HCT116 (cell line): ENCODE results near the gene DOK5.

Experiments used
- CBX3 ChIP-seq: IDR thresholded peaks from 2 replicates; pipeline ENCODE4 v1.6.1; 2012; ENCODE audit warnings: low read depth
- CTCF ChIP-seq, 3 experiments: fragments of 200-600 bp in 1 of 3; sonication (generic) in 1 of 3; IDR thresholded peaks in 2 of 3; conservative IDR thresholded peaks in 1 of 3; 2 replicates each; pipeline ENCODE4 v1.5.1; 2012 to 2017; ENCODE audit warnings: low read depth in 2 of 3, low read length in 2 of 3, antibody characterized with exemption in 1 of 3, borderline replicate concordance in 1 of 3, control low read depth in 1 of 3, mild to moderate bottlenecking in 1 of 3, mixed read lengths in 1 of 3, mixed run types in 1 of 3, moderate library complexity in 1 of 3; ENCODE audit not compliant: insufficient read depth in 1 of 3
- EGR1 ChIP-seq: IDR thresholded peaks from 2 replicates; pipeline ENCODE4 v1.6.1; 2012; ENCODE audit warnings: low read depth
- EZH2 ChIP-seq: fragments of 200-600 bp; sonication (generic); IDR thresholded peaks from 2 replicates; pipeline ENCODE4 v1.6.1; 2017; ENCODE audit warnings: antibody characterized with exemption, mixed run types
- POLR2A ChIP-seq: IDR thresholded peaks from 2 replicates; pipeline ENCODE4 v1.7.0; 2011; ENCODE audit warnings: borderline replicate concordance; ENCODE audit not compliant: insufficient read depth, insufficient read length; ENCODE audit errors: extremely low read depth
- POLR2AphosphoS5 ChIP-seq: IDR thresholded peaks from 2 replicates; pipeline ENCODE4 v1.6.1; 2011; ENCODE audit warnings: mild to moderate bottlenecking, low read depth, low read length, moderate library complexity
- RAD21 ChIP-seq: IDR thresholded peaks from 2 replicates; pipeline ENCODE4 v1.6.1; 2012; ENCODE audit warnings: low read depth, mild to moderate bottlenecking
- SP1 ChIP-seq: IDR thresholded peaks from 2 replicates; pipeline ENCODE4 v1.6.1; 2012; ENCODE audit warnings: low read depth
- TCF7L2 ChIP-seq: IDR thresholded peaks from 2 replicates; pipeline ENCODE4 v1.7.0; 2011; ENCODE audit warnings: borderline replicate concordance, inconsistent platforms; ENCODE audit not compliant: insufficient read depth, insufficient read length; ENCODE audit errors: extremely low read depth
- YY1 ChIP-seq: IDR thresholded peaks from 2 replicates; pipeline ENCODE4 v1.6.1; 2011; ENCODE audit warnings: low read length, low read depth, moderate library complexity, mild to moderate bottlenecking; ENCODE audit not compliant: insufficient replicate concordance; ENCODE audit errors: extremely low read depth
- ZFX ChIP-seq: fragments of 450-650 bp; IDR thresholded peaks from 2 replicates; pipeline ENCODE4 v1.6.1; 2017
- TF ChIP-seq, protein P1 (sequence below): IDR thresholded peaks from 2 replicates; pipeline ENCODE4 v1.6.1; 2012
- TF ChIP-seq, protein P2 (sequence below): IDR thresholded peaks from 2 replicates; pipeline ENCODE4 v1.6.1; 2012; ENCODE audit warnings: low read depth

- TF ChIP-seq CTCF (IDR thresholded peaks at IDR 0.05 in 2 of 3, conservative IDR thresholded peaks at IDR 0.05 in 1 of 3; ENCODE audit: borderline replicate concordance in 1 of 3, insufficient read depth in 1 of 3, low read depth in 2 of 3, low read length in 2 of 3) (no peak), POLR2AphosphoS5 (no peak), EGR1 (no peak), RAD21 (no peak), SP1 (no peak), POLR2A (no peak), EZH2 (no peak), TCF7L2 (no peak), YY1 (no peak), CBX3 (no peak), ZFX (no peak)
- TF ChIP-seq, protein P1, sequence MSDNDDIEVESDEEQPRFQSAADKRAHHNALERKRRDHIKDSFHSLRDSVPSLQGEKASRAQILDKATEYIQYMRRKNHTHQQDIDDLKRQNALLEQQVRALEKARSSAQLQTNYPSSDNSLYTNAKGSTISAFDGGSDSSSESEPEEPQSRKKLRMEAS, result no peak
- TF ChIP-seq, protein P2, sequence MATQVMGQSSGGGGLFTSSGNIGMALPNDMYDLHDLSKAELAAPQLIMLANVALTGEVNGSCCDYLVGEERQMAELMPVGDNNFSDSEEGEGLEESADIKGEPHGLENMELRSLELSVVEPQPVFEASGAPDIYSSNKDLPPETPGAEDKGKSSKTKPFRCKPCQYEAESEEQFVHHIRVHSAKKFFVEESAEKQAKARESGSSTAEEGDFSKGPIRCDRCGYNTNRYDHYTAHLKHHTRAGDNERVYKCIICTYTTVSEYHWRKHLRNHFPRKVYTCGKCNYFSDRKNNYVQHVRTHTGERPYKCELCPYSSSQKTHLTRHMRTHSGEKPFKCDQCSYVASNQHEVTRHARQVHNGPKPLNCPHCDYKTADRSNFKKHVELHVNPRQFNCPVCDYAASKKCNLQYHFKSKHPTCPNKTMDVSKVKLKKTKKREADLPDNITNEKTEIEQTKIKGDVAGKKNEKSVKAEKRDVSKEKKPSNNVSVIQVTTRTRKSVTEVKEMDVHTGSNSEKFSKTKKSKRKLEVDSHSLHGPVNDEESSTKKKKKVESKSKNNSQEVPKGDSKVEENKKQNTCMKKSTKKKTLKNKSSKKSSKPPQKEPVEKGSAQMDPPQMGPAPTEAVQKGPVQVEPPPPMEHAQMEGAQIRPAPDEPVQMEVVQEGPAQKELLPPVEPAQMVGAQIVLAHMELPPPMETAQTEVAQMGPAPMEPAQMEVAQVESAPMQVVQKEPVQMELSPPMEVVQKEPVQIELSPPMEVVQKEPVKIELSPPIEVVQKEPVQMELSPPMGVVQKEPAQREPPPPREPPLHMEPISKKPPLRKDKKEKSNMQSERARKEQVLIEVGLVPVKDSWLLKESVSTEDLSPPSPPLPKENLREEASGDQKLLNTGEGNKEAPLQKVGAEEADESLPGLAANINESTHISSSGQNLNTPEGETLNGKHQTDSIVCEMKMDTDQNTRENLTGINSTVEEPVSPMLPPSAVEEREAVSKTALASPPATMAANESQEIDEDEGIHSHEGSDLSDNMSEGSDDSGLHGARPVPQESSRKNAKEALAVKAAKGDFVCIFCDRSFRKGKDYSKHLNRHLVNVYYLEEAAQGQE, result no peak
Measured at GRCh38 chr20:54560357-54560756, 85.0 kb downstream of the DOK5 start.
